ENCODE results near the gene RPS15. TPM values are rescaled to one million over a fixed set of nuclear protein-coding genes. Genes with fewer than 3 reads are reported as not detected.
A peak's percentile ranks its signal among the peaks of the same experiment; 100 is the strongest.

Gene RPS15
- total RNA-seq, 6 donors from 2014 or later, result 825 to 2,012 (median 1,317) TPM

GRCh38 chr19:1411255-1412191, 26.7 kb upstream of the RPS15 start:
- peak overlapping the region; percentile 44 to 98 (median 70) for H3K27ac ChIP-seq
- DNase-seq, result peak in 1 of 2 donors; percentile 78
- TF ChIP-seq EP300 (IDR thresholded peaks at IDR 0.05) (no peak), POLR2AphosphoS5 (IDR thresholded peaks at IDR 0.05) (peak in 1 of 2 donors; percentile 24)
- no peak for ATAC-seq (ENCODE audit: low FRiP score in 2 of 2)
- peaks cover 0 to 18% (median 11%) of the 10 kb centered on the region in 4 donors for H3K36me3 ChIP-seq
- H3K27me3 ChIP-seq, result no peaks in the 10 kb centered on the region
- 70 to 72% methylated on average over 10 to 26 of the region's 29 CpGs for WGBS, 2 donors
- H3K4me3 ChIP-seq, result peak overlapping the region in 1 of 4 donors; percentile 99
- peaks cover 55 to 83% (median 78%) of the 10 kb centered on the region in 4 donors for H3K4me1 ChIP-seq
- no peaks in the 10 kb centered on the region for H3K9me3 ChIP-seq

GRCh38 chr19:1412323-1412923, 25.8 kb upstream of the RPS15 start:
- no peak for ATAC-seq (ENCODE audit: low FRiP score in 2 of 2)
- peak overlapping the region in 1 of 4 donors; percentile 98 for H3K27ac ChIP-seq
- H3K4me1 ChIP-seq, result peaks cover 59 to 87% (median 85%) of the 10 kb centered on the region in 4 donors
- H3K36me3 ChIP-seq, result peaks cover 0 to 21% (median 13%) of the 10 kb centered on the region in 4 donors
- DNase-seq, result peak in 1 of 2 donors; percentile 75
- no peaks in the 10 kb centered on the region for H3K9me3 ChIP-seq
- no peaks in the 10 kb centered on the region for H3K27me3 ChIP-seq
- 86% methylated on average over 12 of the region's 21 CpGs; no CpG with 5 or more reads in 1 of the 2 donors for WGBS, 2 donors
- peak overlapping the region in 1 of 4 donors; percentile 2 for H3K4me3 ChIP-seq
- no peak for TF ChIP-seq EP300 (IDR thresholded peaks at IDR 0.05)
- no peak for TF ChIP-seq POLR2A (IDR thresholded peaks at IDR 0.05)
- TF ChIP-seq POLR2AphosphoS5 (IDR thresholded peaks at IDR 0.05), result no peak

GRCh38 chr19:1412995-1413800, 25.0 kb upstream of the RPS15 start:
- Histone ChIP-seq H3K27ac (peak overlapping the region in 2 of 4 donors; percentile 35 to 84), H3K27me3 (no peaks in the 10 kb centered on the region), H3K9me3 (no peaks in the 10 kb centered on the region), H3K4me3 (no peak overlapping the region), H3K36me3 (peaks cover 0 to 28% (median 17%) of the 10 kb centered on the region in 4 donors), H3K4me1 (peaks cover 65 to 95% (median 91%) of the 10 kb centered on the region in 4 donors)
- no peak for TF ChIP-seq EP300 (IDR thresholded peaks at IDR 0.05)
- no peak for TF ChIP-seq POLR2AphosphoS5 (IDR thresholded peaks at IDR 0.05)
- WGBS, 2 donors, result 80 to 86% methylated on average over 22 to 36 of the region's 36 CpGs
- no peak for ATAC-seq (ENCODE audit: low FRiP score in 2 of 2)
- DNase-seq, result peak in 1 of 2 donors; percentile 82

DNA sequence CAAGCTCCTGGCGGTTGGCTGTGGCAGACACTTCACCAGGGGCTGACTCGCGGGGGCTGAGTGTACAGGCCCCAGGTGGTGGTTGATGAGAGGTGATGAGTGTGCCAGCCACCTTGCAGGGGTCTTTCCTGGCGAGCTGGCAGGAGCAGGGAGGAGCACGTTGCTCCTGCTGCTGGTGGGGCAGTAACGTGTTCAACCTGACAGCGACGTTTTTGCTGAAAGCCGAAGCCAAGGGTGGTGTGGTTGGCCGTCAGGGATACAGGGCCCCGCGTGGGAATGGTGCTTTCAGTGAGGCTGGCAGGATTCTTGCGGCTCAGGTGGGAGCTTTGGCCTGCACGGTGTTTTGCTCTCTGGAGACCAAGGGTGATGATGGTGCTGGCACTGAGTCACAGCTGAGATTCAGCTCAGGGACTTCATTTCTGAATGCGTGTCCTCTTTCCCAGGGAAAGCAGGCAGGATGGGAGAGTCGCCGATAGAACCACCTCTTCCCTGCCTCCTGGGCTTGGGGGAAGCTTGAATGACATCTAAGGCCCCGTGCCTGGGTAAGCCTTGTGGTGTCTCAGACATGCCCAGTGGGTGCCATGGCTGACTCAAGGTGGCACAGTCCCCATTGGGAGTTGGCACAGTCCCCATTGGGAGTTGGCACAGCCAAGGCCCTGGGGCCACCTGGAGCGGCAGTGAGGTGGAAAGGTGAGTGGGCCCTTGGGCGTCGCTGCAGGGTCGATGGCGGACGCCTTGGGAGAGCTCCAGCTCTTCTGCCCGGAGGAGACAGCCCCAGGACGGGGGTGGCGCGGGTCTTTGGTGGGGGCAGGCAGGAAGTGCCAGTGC, 22.0 kb upstream of the RPS15 start:
- H3K4me1 ChIP-seq, result peaks cover 44 to 79% (median 73%) of the 10 kb centered on the region in 4 donors
- TF ChIP-seq EP300 (IDR thresholded peaks at IDR 0.05) (no peak), CTCF (IDR thresholded peaks at IDR 0.05) (no peak), POLR2AphosphoS5 (IDR thresholded peaks at IDR 0.05) (no peak), POLR2A (IDR thresholded peaks at IDR 0.05) (no peak)
- H3K27me3 ChIP-seq, result no peaks in the 10 kb centered on the region
- H3K36me3 ChIP-seq, result peaks cover 10 to 55% (median 38%) of the 10 kb centered on the region in 4 donors
- peak in 1 of 2 donors; percentile 75 for DNase-seq
- peak overlapping the region in 2 of 4 donors; percentile 9 to 17 for H3K4me3 ChIP-seq
- H3K27ac ChIP-seq, result peak overlapping the region; percentile 83 to 88 (median 85)
- WGBS, 2 donors, result 62 to 64% methylated on average over 17 to 27 of the region's 28 CpGs
- no peaks in the 10 kb centered on the region for H3K9me3 ChIP-seq
- peak in 1 of 2 donors; percentile 2 for ATAC-seq (ENCODE audit: low FRiP score in 2 of 2)

GRCh38 chr19:1417145-1417544, 21.1 kb upstream of the RPS15 start:
- Histone ChIP-seq H3K27me3 (no peaks in the 10 kb centered on the region), H3K4me3 (no peak overlapping the region), H3K9me3 (no peaks in the 10 kb centered on the region), H3K36me3 (peaks cover 16 to 64% (median 47%) of the 10 kb centered on the region in 4 donors), H3K4me1 (peaks cover 35 to 70% (median 64%) of the 10 kb centered on the region in 4 donors), H3K27ac (peak overlapping the region in 2 of 4 donors; percentile 84 to 86)
- ATAC-seq (ENCODE audit: low FRiP score in 2 of 2) (peak in 1 of 2 donors; percentile 3), DNase-seq (peak in 1 of 2 donors; percentile 53)
- WGBS, 2 donors, result 84 to 86% methylated on average over 21 of the region's 21 CpGs
- TF ChIP-seq CTCF (IDR thresholded peaks at IDR 0.05) (no peak), POLR2A (IDR thresholded peaks at IDR 0.05) (no peak), EP300 (IDR thresholded peaks at IDR 0.05) (no peak), POLR2AphosphoS5 (IDR thresholded peaks at IDR 0.05) (no peak)

Measured in upper lobe of left lung (tissue), 6 donors.